Fibroblast of peridontal ligament (primary cell): ENCODE data around the gene TAF4.
"Not testable (repeated sequence)": the region's sequence is repeated elsewhere in the genome, so short reads cannot be mapped to it uniquely, and the experiment has no call there.

Source experiments
- DNase-seq: peaks from one replicate; pipeline ENCODE4 v3.0.0-alpha.2; 2010; ENCODE audit errors: extremely low read depth

Gene TAF4

DNA sequence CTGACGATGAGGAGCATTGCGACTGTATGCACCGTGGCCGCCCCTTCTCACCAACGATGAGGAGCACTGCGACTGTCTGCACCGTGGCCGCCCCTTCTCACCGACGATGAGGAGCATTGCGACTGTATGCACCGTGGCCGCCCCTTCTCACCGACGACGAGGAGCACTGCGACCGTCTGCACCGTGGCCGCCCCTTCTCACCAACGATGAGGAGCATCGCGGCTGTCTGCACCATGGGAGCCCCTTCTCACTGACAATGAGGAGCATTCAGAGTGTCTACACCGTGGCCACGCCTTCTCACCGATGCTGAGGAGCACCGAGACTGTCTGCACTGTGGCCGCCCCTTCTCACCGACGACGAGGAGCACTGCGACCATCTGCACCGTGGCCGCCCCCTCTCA lies 120.7 kb downstream of the TAF4 start:
- DNase-seq: not testable (repeated sequence)

DNA sequence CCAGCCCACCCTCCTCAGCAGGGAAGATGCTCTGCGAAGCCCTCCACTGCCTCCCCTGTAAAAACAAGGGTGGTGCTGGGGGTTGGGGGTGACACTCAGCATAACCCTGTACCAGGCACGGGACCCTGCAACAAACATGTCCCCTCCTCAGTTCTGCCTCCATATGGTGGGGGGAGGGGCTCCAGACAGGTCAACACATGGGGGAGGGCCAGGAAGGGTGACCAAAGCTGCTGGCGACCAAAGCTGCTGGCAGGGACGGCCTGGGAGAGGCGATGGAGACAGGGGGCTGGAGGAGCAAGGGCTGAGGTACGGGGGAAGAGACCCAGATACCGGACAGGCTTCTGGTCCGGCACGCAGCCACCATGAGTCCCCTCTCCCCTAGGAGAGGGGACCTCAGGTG lies 123.2 kb downstream of the TAF4 start:
- no peak for DNase-seq

DNA sequence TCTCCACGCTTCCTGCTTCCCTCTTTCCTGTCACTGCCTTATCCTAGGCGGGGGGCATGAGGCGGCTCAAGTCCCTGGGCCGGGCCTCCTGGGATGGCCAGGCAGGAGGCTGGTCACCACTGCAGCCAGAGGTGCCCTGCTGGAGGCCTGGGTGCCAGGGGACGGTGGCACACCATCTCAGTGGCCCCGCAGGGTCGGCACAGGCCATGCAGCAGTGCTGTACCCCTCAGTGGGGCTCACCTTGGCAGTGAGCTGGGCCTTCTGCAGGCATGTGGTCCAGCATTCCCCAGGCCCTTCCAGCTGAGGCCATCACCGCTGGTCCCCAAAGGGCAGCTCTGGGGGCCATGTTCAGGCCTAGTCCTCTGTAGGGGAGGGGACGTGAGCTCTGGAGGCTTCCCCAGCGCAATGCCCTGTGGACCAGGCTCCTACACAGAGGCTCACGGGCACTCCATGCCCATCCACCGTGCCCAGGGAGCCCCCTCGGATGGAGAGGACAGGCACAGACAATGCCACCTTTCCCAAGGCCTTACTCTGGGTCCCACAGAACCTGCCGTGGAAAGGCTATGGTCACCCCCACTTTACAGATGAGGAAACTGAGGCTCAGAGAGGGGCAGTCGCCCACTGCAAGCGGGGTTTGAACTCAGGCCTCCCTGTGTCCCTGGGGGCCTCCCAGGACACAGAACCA lies 123.8 kb downstream of the TAF4 start:
- DNase-seq: no peak

DNA sequence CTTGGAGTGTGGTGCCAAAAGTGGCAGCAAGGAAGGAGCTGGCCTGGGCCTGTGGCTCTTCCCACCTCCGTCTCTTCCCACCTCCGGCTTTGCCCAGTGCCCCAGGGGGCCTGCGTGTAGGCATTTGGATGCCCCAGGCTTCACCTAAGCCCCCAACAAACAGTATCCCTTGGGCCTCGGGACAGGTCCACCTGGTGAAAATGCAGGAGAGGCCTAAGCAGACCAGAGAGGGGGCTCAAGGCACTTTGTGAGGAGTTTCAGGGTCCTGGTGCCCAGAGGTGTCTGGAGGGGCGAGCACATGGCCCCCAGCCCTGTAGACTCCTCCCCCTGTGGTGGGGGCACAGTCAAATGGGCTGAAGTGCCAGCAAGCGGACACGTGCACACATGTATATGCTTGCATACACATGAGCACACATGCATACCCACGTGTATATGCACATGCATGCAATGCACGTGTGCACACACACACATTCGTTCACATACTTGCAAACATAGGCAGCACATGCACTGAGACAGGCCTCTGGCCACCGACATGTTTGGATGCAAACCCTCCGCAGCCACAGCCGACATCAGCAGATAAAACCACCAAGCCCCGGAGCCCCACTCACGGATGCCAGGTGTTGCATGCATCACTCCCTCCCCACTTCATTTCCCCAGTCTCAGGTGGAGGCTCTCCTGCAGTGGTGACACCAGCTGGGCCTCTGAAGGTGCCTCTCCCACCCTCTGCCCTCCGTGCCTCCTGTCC lies 124.5 kb downstream of the TAF4 start:
- no peak for DNase-seq

DNA sequence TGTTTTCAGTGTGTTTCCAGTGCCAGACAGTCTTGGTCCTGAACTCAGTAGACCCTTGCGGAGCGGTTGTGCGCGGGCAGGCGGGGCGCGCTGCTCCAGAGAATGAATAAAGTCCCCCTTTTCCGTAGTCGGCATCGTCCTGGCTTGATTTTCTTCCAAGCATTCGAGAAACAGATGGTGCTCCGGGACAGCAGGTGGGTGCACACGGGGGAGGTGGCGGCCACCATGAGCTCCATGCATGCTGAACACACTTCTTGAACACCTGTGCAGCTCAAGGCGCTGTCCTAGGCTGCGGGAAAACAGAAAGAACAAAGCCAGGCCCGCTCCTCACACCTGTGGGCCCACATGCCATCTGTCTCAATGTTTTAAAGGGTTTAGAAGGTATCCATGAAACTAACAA lies 125.2 kb downstream of the TAF4 start:
- DNase-seq: no peak

DNA sequence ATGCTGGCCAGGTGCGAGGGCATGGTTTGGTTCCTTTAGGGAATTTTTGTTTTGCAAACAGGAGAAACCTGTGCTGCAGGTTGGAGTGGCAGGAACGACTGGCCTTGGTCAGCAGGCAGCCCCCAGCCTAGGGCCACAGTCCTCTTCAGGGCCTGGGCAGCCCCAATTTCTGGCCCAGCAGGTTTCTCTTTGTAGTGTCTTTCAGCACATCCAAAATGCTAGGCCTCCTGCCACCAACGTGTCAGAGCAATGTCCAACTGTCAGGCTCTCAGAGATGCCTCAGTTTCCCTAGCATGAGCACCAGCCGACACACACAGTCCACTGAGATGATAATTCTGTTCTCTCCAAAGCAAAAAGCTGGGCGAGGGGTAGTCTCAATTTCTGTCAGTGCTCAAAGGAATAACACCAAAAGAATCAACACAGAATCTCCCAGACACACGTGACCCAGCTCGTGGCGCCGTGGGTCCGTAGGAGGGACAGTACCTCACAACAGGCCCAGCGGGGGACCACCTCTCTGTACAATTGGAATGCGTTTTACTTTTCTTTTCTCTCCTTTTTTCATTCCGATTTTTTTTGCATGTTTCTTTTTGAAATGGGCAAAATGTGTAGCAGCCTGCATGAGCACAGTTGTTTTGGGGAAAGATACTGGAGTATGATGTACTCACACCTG lies 125.9 kb downstream of the TAF4 start:
- DNase-seq: no peak

DNA sequence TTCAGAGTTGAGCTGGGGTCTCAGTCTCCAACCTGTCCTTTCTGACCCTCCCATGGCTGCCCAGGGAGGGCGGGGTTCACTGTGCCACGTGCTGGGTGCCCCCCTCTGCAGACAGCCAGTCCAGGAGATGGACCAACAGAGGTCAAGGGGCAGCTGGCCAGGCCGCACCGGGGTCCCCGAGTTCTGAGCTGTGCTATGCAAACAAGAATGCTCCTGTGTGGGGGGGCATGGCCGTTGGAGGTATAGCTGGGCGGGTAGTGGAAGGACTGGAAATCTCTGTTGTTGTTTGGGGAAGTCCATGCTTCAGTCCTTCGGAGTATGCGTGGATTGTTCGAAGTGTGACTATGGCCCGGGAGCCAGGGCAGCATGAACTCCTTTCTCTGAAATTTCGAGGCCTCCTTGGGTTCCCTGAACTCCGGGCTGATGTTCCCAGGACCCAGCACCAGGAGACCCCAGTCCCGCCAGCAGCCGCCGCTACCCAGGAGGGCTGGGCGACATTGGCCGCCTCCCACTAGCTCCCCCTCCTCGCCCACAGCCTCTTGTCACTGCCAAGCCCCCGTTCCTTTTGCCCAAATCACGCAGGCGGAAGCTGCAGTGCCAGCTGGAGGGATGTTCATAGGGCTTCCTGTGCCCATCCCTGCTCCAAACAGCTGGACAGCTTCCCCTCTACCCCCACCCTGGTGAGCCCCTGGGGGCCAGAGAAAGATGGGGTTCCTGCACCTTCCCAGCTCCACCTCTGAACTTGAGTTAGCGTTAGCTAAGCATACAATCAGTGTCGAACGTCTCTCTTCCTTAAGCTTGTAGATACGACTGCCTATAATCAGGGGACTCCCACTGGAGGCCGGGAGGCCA lies 126.6 kb downstream of the TAF4 start:
- no peak for DNase-seq

DNA sequence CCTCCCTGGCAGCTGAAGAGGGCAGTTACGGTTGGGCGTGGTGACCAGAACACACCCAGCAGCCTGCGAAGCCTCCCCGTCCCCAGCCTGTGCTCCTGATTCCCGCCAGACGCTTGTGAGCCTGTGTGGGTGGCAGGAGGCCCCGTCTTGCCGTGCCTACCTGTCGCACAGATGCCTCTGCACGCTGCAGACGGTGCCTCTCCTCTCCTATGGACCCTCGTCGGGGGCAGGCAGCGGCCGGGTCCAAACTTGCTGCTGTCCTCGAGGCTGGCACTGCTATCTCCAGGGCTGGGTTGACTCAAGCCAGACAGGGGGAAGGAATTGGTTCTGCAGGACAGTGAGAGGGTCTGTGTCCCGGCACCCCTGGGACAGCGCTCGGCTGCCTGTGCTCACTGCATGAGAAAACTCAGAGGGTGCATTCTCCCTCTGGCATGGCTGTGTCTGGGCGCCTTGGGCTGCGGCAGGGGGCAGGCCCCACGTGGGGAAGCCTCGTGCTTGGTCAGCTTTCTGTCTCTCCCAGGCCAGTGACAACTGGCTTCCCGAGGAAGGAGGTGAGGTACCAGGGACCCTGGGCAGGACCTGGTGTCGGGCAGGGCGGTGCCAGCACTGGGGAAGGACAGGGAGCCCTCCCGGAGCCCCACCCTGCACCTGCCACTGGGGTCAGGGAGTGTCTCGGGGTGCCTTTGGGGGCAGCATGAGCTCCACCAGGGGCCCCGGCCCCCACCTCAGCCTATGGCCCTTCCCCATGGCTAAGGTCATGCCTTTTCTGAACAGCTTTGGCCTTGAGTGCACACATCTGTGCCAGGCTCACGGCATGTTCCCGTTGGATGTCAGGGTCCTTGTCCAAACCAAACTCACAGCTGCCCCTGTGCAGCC lies 127.5 kb downstream of the TAF4 start:
- no peak for DNase-seq

DNA sequence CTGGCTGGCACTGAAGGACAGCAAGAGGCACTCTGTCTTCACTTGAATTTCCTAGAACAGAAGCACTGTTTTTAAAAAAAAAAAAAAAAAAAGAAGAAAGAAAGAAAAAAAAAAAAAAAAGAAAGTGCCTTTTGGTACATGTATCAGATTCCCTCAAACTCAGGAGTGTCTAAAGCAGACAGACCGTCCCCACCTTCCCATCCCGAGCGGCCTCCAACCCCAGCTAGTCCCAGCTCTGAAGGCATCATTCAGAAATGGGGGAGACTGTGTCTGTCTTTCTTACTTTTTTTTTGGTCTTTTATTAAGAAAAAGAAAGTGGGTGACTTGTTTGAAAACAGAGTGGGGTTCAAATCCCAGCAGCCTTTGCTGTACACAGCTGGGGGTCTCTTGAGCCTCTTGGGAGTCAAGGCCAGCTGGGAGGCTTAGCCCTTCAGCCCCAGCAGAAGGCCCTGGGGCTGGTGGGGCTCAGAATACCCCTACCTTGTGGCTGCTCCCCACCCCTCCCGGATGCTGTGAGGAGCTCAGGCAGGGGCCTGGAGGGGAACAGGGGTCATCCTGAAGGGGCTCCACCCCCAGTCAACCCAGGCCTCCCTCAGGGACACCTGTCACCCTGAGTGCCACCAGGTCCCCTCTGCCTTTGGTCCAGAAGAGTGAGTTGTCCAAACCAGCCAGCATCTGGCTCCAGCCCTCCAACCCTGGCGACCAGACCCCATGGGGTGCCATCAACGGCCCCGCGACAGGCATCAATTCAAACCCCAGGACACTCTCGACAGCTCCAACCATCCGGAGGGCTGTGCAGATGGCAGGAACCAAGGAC lies 128.3 kb downstream of the TAF4 start:
- DNase-seq: no peak

DNA sequence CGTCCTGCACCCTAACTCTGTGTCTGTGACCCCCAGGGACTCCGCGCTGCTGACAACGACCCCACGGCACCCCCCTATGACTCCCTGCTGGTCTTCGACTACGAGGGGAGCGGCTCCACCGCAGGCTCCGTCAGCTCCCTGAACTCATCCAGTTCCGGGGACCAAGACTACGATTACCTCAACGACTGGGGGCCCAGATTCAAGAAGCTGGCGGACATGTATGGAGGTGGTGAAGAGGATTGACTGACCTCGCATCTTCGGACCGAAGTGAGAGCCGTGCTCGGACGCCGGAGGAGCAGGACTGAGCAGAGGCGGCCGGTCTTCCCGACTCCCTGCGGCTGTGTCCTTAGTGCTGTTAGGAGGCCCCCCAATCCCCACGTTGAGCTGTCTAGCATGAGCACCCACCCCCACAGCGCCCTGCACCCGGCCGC lies 129.0 kb downstream of the TAF4 start:
- DNase-seq: no peak

DNA sequence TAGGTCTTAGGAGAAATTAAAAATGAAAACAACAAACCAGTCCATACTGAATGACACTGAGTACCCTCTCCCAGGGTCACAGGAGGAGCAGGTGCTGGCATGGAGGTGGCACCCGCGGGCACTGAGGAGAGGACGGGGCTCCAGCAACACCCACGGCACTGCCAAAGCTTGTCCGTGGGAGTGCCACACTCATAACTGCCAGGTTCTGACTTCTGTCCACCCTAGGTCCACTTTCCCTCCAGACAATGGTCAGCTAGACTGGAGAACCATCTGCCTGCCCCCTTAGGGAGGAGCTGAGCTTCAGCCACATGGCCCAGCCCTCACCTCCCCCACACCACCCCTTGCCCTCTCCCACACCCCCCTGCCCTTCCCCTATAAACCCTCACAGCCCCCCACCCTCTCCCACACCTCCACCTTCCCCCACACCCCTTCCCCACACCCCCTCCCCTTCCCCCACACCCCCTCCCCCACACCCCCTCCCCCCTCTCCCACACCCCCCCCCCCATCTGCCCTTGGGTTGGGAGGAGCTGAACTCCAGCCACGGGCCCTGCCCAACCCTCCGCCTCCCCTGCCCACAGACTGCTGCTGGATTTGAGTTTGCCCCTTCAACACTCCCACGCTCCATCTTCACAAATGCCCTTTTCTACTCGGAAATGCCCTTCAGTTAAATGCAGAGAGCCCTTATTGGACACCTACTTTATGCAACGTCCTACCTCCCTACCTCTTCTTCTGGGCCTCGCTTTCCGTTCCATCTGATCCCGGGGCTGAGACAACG lies 129.6 kb downstream of the TAF4 start:
- DNase-seq: no peak

DNA sequence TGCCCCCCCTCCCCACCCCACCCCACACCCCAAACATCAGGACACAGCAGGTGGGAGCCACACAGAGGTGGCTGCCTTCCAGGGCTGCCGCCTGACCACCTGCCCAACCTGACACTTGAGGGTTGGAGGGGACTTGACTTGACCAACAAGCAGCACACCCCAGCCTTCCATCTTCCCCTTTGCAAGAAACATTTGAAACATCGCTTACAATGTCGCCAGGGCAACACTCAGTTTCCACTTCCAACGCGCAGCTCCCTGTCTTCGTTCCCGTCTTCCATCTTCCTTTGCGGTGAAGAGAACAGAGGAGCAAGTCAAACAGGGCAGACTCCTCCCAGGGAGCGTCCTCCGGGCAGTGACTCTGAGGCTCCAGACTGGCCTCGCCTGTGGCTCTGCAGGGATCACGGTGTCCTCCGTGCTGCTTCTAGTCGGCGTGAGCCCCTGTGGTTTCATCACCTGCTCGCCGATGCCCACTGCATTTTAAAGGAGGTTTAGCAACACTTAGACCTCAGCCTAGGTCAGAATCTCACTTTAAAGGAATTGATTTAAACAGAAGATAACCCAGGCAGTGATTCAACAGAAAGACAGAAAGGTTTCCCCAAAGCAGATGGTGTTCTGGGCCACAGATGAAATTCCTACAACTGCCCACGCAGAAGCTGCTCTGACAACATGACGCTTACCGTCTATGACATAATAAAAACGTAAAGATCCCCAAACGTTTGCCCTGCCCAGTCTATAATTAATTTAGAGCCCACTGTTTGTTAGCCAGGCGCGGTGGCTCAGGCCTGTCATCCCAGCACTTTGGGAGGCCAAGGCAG lies 130.8 kb downstream of the TAF4 start:
- DNase-seq: no peak

DNA sequence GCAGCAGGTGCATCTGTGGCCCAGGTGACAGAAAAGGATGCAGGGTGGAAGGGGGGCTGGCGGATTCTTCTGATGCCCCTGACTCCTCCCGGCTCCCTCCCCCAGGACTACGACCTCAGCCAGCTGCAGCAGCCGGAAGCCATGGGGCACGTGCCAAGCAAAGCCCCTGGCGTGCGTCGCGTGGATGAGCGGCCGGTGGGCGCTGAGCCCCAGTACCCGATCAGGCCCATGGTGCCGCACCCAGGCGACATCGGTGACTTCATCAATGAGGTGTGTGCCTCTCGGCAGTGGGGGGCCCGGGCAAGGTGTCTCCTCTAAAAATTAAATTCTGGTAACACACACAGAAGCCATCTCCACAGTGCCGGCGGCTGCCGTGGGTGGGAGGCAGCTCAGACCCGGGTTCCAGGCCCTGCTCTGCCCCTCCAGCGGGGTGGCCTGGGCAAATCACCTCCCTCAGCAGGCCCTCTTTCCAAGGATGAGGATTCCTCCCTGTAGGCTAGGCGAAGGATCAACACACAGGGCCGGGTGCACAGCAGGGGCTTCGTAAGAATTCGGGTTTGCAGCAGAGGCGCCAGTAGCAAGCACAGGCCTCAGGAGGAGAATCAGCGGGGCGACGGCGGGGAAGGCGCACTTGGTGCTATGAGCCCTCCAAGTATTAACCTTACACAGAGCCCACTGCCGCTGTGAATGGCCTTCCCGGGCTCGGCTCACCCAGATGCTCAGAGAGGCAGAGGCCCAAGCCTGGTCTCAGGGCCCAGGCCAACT lies 131.5 kb downstream of the TAF4 start:
- DNase-seq: no peak

DNA sequence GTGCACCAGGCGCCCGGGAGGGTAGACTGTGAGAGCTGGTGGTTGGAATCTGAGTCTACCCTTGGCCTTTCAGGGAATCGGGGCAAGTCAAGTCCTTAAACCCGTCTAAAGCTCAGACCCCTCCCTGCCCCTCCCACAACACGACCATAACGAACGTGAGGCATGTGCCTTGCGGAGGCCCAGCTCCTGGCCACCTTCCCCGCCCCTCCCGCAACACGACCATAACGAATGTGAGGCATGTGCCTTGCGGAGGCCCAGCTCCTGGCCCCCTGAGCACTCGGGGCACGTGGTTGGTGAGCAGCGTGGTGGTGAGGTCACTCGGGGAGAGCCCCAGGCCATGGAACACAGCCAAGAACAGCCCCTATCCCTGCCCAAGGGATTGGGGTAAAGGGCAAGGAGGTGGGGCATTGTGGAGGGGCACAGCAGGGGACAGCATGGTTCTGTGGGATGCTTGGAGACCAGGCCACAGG lies 132.2 kb downstream of the TAF4 start:
- no peak for DNase-seq

DNA sequence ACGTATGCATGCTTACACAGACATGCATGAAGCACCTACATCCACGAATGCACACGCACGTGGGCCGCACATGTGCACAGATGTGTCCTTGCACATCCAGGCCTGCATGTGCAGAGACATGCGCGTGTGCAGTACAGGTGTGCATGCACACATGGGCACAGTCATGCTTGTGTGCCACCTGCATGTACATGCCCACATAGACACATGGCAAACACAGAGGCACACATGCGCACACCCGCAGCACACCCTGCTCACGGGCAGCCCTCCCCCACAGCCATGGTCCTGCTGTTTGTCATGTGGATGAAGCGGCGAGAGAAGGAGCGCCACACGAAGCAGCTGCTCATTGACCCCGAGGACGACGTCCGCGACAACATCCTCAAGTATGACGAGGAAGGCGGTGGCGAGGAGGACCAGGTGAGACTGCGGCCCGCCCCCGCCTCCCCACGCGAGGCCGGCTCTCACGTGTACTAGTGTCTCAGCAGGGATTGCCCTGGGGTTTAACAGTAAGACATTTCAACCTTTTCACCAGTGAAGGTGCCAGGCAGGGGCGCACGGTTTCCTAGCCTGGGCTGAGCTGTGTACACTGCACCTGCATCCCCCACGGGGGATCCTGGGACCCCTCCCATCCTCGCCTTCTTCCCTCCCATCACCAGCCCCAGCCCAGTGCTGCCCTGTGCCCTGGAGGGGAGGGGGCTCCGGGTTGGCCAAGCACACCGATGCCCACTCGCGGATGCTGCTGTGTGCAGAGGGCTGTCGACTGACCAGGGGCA lies 132.8 kb downstream of the TAF4 start:
- no peak for DNase-seq

DNA sequence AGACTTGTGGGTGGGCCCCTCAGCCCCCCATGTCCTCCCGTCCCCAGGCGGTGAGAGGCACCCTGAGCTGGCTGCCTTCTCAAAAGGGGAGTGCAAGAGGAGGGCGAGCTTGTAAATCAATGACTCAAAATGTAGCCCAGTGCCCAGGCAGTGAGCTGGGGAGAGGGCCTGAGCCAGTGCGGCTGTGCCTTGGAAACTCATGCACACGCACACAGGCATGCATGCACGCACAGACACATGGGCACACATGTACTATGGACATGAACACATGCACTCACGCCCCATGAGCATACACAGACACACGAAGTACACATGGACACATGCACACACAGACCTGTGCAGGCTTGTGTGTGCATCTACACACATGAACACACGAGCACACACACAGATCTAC lies 133.5 kb downstream of the TAF4 start:
- DNase-seq: no peak
